ENCODE results near the gene ZEB1.

- TF ChIP-seq POLR2AphosphoS5 (IDR thresholded peaks at IDR 0.05; ENCODE audit: borderline replicate concordance, low read depth, low read length) (no peak), EZH2 (IDR thresholded peaks at IDR 0.05) (no peak)
Measured at GRCh38 chr10:31451766-31452165, 132.8 kb downstream of the ZEB1 start.
